ENCODE results near the gene PARD3B.

PARD3B gene

DNA sequence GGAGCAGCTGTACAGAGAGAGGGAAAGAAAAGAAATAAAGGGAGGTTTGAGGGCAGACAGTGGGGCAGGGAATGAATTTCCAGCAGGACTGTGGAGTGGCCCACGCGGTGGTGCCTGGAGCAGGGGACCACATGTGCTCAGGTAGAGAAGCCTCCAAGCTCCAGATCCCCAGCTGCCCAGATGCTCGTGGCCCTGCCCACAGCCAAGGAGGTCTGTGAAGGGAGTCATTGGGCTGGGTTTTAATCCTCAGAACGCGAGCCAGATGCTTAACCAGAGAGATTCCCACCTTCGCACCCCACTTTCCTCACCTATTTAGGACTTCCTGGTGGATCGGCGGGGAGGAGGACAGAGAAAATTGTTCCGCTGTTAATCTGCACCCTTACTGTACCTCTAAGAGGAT is 369.4 kb downstream of the PARD3B start:
- Mint-ChIP-seq H3K27ac (ENCODE audit: low read depth) (no peak overlapping the region), H3K9me3 (peaks cover 10% of the 10 kb centered on the region), H3K4me1 (no peaks in the 10 kb centered on the region), H3K4me3 (no peak overlapping the region), H3K27me3 (no peaks in the 10 kb centered on the region), H3K36me3 (ENCODE audit: insufficient read depth) (no peaks in the 10 kb centered on the region)
- no peak for DNase-seq (ENCODE audit: low spot score in 2 of 2)
- ATAC-seq (replicated peaks; ENCODE audit: extremely low read depth, poor library complexity, severe bottlenecking) = no peak

GRCh38 chr2:204917089-204917701 is 371.9 kb downstream of the PARD3B start:
- no peaks in the 10 kb centered on the region for H3K4me1 Mint-ChIP-seq
- no peaks in the 10 kb centered on the region for H3K27me3 Mint-ChIP-seq
- ATAC-seq (replicated peaks; ENCODE audit: extremely low read depth, poor library complexity, severe bottlenecking) (no peak), DNase-seq (ENCODE audit: low spot score in 2 of 2) (no peak)
- H3K4me3 Mint-ChIP-seq = no peak overlapping the region
- H3K9me3 Mint-ChIP-seq = peaks cover 6% of the 10 kb centered on the region
- no peak overlapping the region for H3K27ac Mint-ChIP-seq (ENCODE audit: low read depth)
- no peaks in the 10 kb centered on the region for H3K36me3 Mint-ChIP-seq (ENCODE audit: insufficient read depth)

GRCh38 chr2:204920776-204921175 is 375.5 kb downstream of the PARD3B start:
- DNase-seq (ENCODE audit: low spot score in 2 of 2) (no peak), ATAC-seq (replicated peaks; ENCODE audit: extremely low read depth, poor library complexity, severe bottlenecking) (no peak)
- Mint-ChIP-seq H3K4me3 (no peak overlapping the region), H3K9me3 (no peaks in the 10 kb centered on the region), H3K4me1 (no peaks in the 10 kb centered on the region), H3K27me3 (no peaks in the 10 kb centered on the region), H3K36me3 (ENCODE audit: insufficient read depth) (no peaks in the 10 kb centered on the region), H3K27ac (ENCODE audit: low read depth) (no peak overlapping the region)

DNA sequence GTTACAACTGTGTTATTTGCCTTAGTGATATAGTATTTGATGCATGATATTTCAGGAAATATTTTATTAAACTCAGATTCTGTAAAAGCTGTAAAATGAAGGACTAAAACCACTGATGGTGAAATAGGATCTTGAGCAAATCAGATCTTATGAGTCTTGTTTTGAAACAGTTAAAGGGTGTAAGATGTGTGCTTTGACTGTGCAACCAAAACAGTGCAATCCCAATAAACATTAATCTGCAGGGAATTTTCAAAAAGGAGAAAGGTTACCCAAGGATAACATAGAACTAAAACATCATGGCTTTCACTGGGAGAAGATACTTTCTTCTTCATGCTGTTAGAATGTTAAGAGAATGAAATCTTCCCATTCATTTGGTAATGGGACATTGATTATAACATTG is 378.7 kb downstream of the PARD3B start:
- Mint-ChIP-seq H3K27ac (ENCODE audit: low read depth) (no peak overlapping the region), H3K4me1 (no peaks in the 10 kb centered on the region), H3K4me3 (no peak overlapping the region), H3K9me3 (peaks cover 12% of the 10 kb centered on the region), H3K36me3 (ENCODE audit: insufficient read depth) (no peaks in the 10 kb centered on the region), H3K27me3 (no peaks in the 10 kb centered on the region)
- ATAC-seq (replicated peaks; ENCODE audit: extremely low read depth, poor library complexity, severe bottlenecking) (no peak), DNase-seq (ENCODE audit: low spot score in 2 of 2) (no peak)

DNA sequence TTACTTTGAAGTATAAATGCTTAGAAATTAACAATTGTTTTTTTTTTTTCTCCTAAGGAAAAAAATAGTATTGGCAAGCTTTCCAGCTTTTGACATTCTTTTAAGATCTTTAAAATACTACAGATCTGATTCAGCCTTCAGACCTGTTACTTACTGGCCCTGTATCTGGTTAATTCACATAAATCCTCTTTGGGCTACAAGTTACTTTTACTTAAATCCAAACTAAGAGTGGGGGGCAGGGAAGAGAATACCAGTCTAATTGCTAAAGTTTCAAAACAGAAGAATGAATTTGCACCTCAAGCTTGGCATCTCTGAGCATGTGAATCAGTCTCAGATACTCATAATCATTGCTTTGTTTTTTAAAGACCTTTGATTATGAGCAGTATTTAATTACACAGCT is 386.3 kb downstream of the PARD3B start:
- Mint-ChIP-seq H3K36me3 (ENCODE audit: insufficient read depth) (no peaks in the 10 kb centered on the region), H3K27me3 (no peaks in the 10 kb centered on the region), H3K27ac (ENCODE audit: low read depth) (no peak overlapping the region), H3K4me3 (no peak overlapping the region), H3K9me3 (peaks cover 12% of the 10 kb centered on the region), H3K4me1 (no peaks in the 10 kb centered on the region)
- no peak for DNase-seq (ENCODE audit: low spot score in 2 of 2)
- no peak for ATAC-seq (replicated peaks; ENCODE audit: extremely low read depth, poor library complexity, severe bottlenecking)

- H3K27ac Mint-ChIP-seq (ENCODE audit: low read depth) = no peak overlapping the region
- H3K4me3 Mint-ChIP-seq = no peak overlapping the region
Measured at GRCh38 chr2:204933735-204934374, 388.6 kb downstream of the PARD3B start.

DNA sequence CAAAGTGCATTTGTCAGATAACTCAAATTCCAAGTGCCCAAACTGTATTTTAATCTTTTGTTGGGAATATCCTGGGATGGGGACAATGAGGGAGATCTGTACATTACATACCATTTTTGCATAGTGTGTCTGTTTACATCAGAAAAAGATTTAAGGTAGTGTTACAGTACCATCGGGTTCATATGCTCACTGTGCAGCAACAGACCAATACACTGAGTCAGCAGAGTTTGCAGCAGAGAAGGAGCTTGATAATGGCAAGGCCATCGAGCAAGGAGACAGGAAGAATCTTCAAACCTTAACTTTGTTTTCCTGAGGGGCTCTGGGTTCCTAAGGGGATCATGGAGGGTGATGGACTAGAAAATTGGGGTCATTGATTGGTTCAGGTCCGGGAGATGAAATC is 399.7 kb downstream of the PARD3B start:
- peaks cover 6% of the 10 kb centered on the region for H3K4me1 Mint-ChIP-seq
- no peak overlapping the region for H3K4me3 Mint-ChIP-seq
- H3K27me3 Mint-ChIP-seq = no peaks in the 10 kb centered on the region
- DNase-seq (ENCODE audit: low spot score in 2 of 2) = no peak
- peaks cover 23% of the 10 kb centered on the region for H3K9me3 Mint-ChIP-seq
- no peaks in the 10 kb centered on the region for H3K36me3 Mint-ChIP-seq (ENCODE audit: insufficient read depth)
- ATAC-seq (replicated peaks; ENCODE audit: extremely low read depth, poor library complexity, severe bottlenecking) = no peak
- H3K27ac Mint-ChIP-seq (ENCODE audit: low read depth) = no peak overlapping the region

More at GRCh38 chr2:204933735-204934374, 388.6 kb downstream of the PARD3B start:
- H3K36me3 Mint-ChIP-seq (ENCODE audit: insufficient read depth) = no peaks in the 10 kb centered on the region
- H3K4me1 Mint-ChIP-seq = no peaks in the 10 kb centered on the region
- no peaks in the 10 kb centered on the region for H3K27me3 Mint-ChIP-seq
- DNase-seq (ENCODE audit: low spot score in 2 of 2) (no peak), ATAC-seq (replicated peaks; ENCODE audit: extremely low read depth, poor library complexity, severe bottlenecking) (no peak)
- H3K9me3 Mint-ChIP-seq = peaks cover 6% of the 10 kb centered on the region

DNA sequence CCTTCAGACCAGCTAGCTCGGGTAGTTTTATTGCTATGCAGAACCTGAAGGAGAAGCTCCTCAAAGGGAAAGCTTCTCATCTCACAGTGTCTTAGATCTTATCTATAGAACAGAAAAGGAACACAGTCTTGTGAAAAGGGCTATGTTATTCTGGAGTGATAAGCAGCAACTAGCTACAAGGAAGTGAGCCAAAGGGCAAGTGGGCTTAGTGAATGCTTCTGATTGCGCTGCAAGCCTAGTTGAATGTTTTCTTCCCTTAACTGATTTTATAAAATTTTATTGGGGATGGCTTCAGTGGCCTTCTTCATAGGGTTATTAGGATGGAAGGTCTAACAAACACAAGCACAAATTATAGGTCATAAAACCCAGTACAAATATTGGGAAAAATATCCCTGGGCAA is 400.1 kb downstream of the PARD3B start:
- H3K4me3 Mint-ChIP-seq = no peak overlapping the region
- H3K36me3 Mint-ChIP-seq (ENCODE audit: insufficient read depth) = no peaks in the 10 kb centered on the region
- H3K27ac Mint-ChIP-seq (ENCODE audit: low read depth) = no peak overlapping the region
- no peak for ATAC-seq (replicated peaks; ENCODE audit: extremely low read depth, poor library complexity, severe bottlenecking)
- H3K27me3 Mint-ChIP-seq = no peaks in the 10 kb centered on the region
- no peak for DNase-seq (ENCODE audit: low spot score in 2 of 2)
- H3K4me1 Mint-ChIP-seq = peaks cover 6% of the 10 kb centered on the region
- H3K9me3 Mint-ChIP-seq = peaks cover 23% of the 10 kb centered on the region

DNA sequence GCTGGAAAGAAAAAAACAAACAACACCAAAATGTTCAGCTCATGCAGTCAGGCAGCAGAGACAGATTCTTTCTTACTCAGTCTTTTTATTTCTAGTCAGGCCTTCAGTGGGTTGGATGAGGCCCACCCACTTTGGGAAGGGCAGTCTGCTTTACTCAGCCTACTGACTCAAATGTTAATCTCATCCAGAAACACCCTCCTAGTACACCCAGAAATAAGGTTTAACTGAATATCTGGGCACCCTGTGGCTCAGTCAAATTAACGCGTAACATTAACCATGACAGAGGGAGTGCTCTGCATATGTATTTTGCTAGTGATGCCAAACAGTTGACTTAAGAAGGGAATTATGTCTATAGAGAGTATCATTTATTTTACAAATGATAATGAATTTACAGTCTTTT is 401.6 kb downstream of the PARD3B start:
- DNase-seq (ENCODE audit: low spot score in 2 of 2) (no peak), ATAC-seq (replicated peaks; ENCODE audit: extremely low read depth, poor library complexity, severe bottlenecking) (no peak)
- Mint-ChIP-seq H3K27ac (ENCODE audit: low read depth) (no peak overlapping the region), H3K36me3 (ENCODE audit: insufficient read depth) (no peaks in the 10 kb centered on the region), H3K4me1 (peaks cover 6% of the 10 kb centered on the region), H3K27me3 (no peaks in the 10 kb centered on the region), H3K4me3 (no peak overlapping the region), H3K9me3 (peaks cover 23% of the 10 kb centered on the region)

DNA sequence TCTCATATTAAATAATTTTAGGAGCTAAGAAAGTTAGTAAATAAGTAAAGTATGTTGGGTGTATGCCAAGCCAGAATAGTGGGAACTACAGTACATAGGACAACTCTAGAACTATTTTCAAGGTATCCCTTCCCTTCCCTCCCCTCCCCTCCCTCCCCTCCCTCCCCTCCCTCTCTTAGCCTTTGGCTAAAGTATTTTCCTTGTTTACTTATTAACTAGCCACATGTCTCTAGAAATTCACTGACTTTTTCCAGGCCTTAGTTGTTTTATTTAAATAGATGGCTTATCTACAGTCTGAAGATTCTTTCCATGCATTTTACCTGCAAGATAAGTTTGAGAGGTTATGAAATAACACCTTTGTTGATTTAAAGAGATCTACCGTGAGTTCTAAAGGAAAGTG is 402.1 kb downstream of the PARD3B start:
- no peaks in the 10 kb centered on the region for H3K36me3 Mint-ChIP-seq (ENCODE audit: insufficient read depth)
- H3K4me1 Mint-ChIP-seq = peaks cover 6% of the 10 kb centered on the region
- no peak overlapping the region for H3K4me3 Mint-ChIP-seq

DNA sequence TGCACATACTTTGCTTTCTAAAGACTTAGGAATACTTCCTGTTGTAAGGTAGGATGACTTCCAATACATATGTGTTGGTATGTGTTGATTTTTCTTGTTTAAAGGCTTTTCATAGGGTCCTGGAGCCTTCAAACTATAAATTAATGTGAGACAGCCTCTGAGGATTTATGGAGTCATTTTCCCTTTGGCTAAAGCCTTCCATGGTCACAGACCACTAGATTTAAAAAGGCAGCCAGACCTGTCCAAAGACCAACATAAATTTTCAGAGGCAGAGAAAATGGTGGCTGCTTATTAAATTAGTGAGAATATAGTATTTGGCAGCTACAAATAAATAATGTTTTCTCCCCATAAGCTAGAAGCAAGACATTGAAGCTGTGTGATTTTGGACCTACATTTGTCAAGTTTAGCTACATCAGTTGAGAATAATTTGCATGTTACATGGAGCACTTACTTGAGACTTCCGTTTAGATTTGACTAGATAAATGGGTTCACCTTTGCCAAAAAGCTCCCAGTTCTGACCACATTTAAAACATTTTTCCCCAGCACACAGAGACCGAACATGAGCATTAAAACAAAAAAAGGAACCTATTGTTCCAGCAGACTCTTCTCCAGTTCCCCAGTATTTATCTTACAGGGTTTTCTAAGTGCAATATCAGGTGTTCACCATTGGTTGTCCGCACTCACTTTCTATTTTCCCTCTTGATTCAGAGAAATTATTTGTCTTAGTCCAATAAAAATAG is 402.9 kb downstream of the PARD3B start:
- peak overlapping the region; percentile 15 for H3K4me3 Mint-ChIP-seq
- DNase-seq (ENCODE audit: low spot score in 2 of 2) = no peak
- no peaks in the 10 kb centered on the region for H3K36me3 Mint-ChIP-seq (ENCODE audit: insufficient read depth)
- ATAC-seq (replicated peaks; ENCODE audit: extremely low read depth, poor library complexity, severe bottlenecking) = no peak
- no peak overlapping the region for H3K27ac Mint-ChIP-seq (ENCODE audit: low read depth)
- H3K27me3 Mint-ChIP-seq = no peaks in the 10 kb centered on the region
- H3K9me3 Mint-ChIP-seq = peaks cover 23% of the 10 kb centered on the region
- peaks cover 6% of the 10 kb centered on the region for H3K4me1 Mint-ChIP-seq

More for the DNA sequence above, 402.1 kb downstream of the PARD3B start:
- no peak overlapping the region for H3K27ac Mint-ChIP-seq (ENCODE audit: low read depth)
- ATAC-seq (replicated peaks; ENCODE audit: extremely low read depth, poor library complexity, severe bottlenecking) = no peak
- H3K9me3 Mint-ChIP-seq = peaks cover 23% of the 10 kb centered on the region
- H3K27me3 Mint-ChIP-seq = no peaks in the 10 kb centered on the region
- no peak for DNase-seq (ENCODE audit: low spot score in 2 of 2)

- no peaks in the 10 kb centered on the region for H3K36me3 Mint-ChIP-seq (ENCODE audit: insufficient read depth)
- H3K4me1 Mint-ChIP-seq = peaks cover 6% of the 10 kb centered on the region
- peak overlapping the region; percentile 15 for H3K4me3 Mint-ChIP-seq
- H3K9me3 Mint-ChIP-seq = peaks cover 20% of the 10 kb centered on the region
- ATAC-seq (replicated peaks; ENCODE audit: extremely low read depth, poor library complexity, severe bottlenecking) (no peak), DNase-seq (ENCODE audit: low spot score in 2 of 2) (no peak)
- H3K27me3 Mint-ChIP-seq = no peaks in the 10 kb centered on the region
- no peak overlapping the region for H3K27ac Mint-ChIP-seq (ENCODE audit: low read depth)
Measured at GRCh38 chr2:204948822-204949221, 403.5 kb downstream of the PARD3B start.
